ENCODE data around the gene DIP2B. TPM values are rescaled to one million over a fixed set of nuclear protein-coding genes. Genes with fewer than 3 reads are reported as not detected.

The DIP2B gene
- total RNA-seq, 1 experiment from 2014 or later: 20.0 TPM

- 0 out of 2 replicates have a peak, but pooled peaks cover 3% of the 10 kb centered on the region for H3K4me1 ChIP-seq (ENCODE audit: insufficient read depth, low read length)
- Mint-ChIP-seq H3K4me1 (peaks cover 5 to 11% of the 10 kb centered on the region in 2 experiments; a peak in 3 of 4 replicates), H3K27me3 (ENCODE audit: low read depth) (no peaks in the 10 kb centered on the region), H3K36me3 (ENCODE audit: insufficient read depth in 1 of 3, low read depth in 3 of 3) (peaks cover 0 to 6% (median 4%) of the 10 kb centered on the region in 3 experiments; a peak in 3 of 7 replicates), H3K9me3 (no peaks in the 10 kb centered on the region; a peak in 1 of 5 replicates), H3K27ac (no peak overlapping the region), H3K4me3 (no peak overlapping the region)
- H3K79me1 ChIP-seq (ENCODE audit: insufficient read depth, low read depth, low read length, poor library complexity, severe bottlenecking): no peaks in the 10 kb centered on the region
- no peaks in the 10 kb centered on the region for H3K9me3 ChIP-seq (ENCODE audit: control insufficient read depth, low read depth, low read length)
- H2BK120ac ChIP-seq (ENCODE audit: low read depth, low read length, poor library complexity, severe bottlenecking): no peak overlapping the region
- H3K14ac ChIP-seq (ENCODE audit: insufficient read depth, low read length): no peak overlapping the region
- no peak overlapping the region for H4K91ac ChIP-seq (ENCODE audit: insufficient read length, low read depth, low read length)
- WGBS (ENCODE audit: extremely low coverage, insufficient read length, low lambda C conversion rate): no CpG with 5 or more reads among the region's 6 CpGs
- no peak overlapping the region for H3K27ac ChIP-seq (ENCODE audit: insufficient read length, low read depth, low read length)
- H2BK12ac ChIP-seq (ENCODE audit: insufficient read length, low read depth, low read length): no peak overlapping the region
- H3K56ac ChIP-seq (ENCODE audit: insufficient read length, low read depth, low read length): no peak overlapping the region
- no peak overlapping the region for H4K5ac ChIP-seq (ENCODE audit: insufficient read length, low read depth, low read length)
- no peaks in the 10 kb centered on the region for H3K79me2 ChIP-seq (ENCODE audit: insufficient read depth, low read length)
- H3K4me2 ChIP-seq (ENCODE audit: insufficient read depth, insufficient read length, low read length): no peak overlapping the region
- H2BK20ac ChIP-seq (ENCODE audit: low read depth, low read length, poor library complexity, severe bottlenecking): no peak overlapping the region
- no peak overlapping the region for H3T11ph ChIP-seq (ENCODE audit: low read length)
- H2BK15ac ChIP-seq (ENCODE audit: low read depth, low read length): no peak overlapping the region
- no peak overlapping the region for H3K9ac ChIP-seq (ENCODE audit: extremely low read depth, insufficient read length, low read length)
- H3K23ac ChIP-seq (ENCODE audit: insufficient read length, low read depth, low read length): no peak overlapping the region
- no peak overlapping the region for H2AK5ac ChIP-seq (ENCODE audit: insufficient read length, low read length)
- H2BK5ac ChIP-seq (ENCODE audit: insufficient read length, low read length): no peak overlapping the region
- H2AFZ ChIP-seq (ENCODE audit: low read length): no peak overlapping the region
- DNase-seq: peak; percentile 10
- H3K27me3 ChIP-seq (ENCODE audit: insufficient read depth, low read length): no peaks in the 10 kb centered on the region
- H3K4ac ChIP-seq (ENCODE audit: low read depth, low read length): no peak overlapping the region
- H4K8ac ChIP-seq (replicated peaks; ENCODE audit: insufficient read length, low read depth, low read length): no peak overlapping the region
- TF ChIP-seq CTCF (conservative IDR thresholded peaks at IDR 0.05): no peak
- H4K20me1 ChIP-seq (ENCODE audit: control insufficient read depth, insufficient read depth, insufficient read length): no peaks in the 10 kb centered on the region
- no peaks in the 10 kb centered on the region for H3K23me2 ChIP-seq (ENCODE audit: insufficient read length, low read depth, low read length, poor library complexity, severe bottlenecking)
- no peak overlapping the region for H3K18ac ChIP-seq (ENCODE audit: insufficient read length, low read depth, low read length)
Measured at GRCh38 chr12:50751948-50752721, 247.3 kb downstream of the DIP2B start.

All from H9 (cell line).